ENCODE results near the gene CACNB2.
"Not testable (repeated sequence)": the region's sequence is repeated elsewhere in the genome, so short reads cannot be mapped to it uniquely, and the experiment has no call there.

The CACNB2 gene

DNA sequence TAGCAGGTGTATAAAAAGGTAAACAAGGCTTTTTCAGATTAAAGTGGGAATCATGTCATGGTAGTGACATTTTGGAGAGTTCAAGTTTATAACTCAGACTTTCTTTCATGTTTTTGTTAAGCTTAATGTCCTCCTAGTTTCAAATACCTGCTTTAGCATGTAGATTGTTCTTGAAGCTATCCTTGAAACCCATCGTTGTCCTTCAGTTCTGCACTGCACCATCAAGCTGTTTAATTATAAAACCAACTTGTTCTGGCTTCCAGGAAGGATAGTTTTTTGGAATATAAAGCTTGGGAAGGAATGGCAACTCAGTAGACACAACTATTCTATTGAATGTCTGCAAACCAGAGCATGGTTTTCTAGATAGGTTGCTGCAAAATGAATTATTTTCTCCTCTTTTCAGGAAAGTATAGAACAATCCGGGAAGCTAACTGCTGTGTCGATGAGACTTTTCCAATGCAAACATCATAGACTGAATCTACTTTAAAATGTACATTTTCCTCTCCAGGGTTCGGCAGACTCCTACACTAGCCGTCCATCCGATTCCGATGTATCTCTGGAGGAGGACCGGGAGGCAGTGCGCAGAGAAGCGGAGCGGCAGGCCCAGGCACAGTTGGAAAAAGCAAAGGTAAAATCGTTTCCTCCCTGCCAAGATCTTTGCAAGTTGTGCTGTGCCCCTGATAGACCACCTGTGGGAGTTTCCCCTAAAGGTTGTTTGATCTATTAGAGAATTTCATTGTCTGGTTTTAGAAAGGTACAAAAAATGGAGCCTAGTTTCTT is 261.4 kb downstream of the CACNB2 start:
- no peak for DNase-seq (ENCODE audit: low read depth)

DNA sequence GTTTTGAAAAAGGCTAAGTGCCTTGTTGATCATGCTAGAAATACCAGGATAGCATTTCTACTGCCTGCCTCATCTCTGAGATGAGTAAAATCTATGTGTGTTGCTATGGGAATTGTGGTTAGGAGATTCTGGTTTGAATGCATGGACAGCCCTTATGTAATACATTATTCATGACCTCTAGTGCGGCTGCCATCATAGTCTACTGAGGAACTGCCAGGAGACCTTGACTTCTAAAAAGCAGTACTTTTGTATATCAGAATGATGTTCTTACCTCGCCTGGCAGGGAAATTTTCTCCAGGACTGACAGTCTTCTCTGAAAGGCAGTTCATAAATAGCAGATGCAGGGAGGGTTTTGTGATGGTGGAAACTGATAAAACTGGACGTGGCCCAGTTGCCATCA is 262.6 kb downstream of the CACNB2 start:
- no peak for DNase-seq (ENCODE audit: low read depth)

DNA sequence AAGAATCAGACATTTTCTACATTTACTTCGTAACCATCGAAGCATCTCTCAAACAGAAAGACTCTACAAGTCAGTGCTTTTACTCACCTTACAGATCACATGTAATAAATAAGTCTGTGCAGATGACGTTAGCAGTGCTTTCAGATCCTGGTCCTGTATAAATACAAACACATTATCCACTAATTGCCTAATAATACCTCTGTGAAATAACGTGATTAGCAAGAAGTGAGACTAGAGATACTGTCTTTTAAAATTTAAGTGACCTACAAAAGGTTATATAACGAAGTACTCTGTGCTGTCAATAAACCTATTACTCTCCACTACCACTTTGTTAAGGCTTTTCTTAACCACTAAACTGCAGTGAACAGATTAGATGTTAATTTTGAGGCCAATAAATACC is 264.3 kb downstream of the CACNB2 start:
- no peak for DNase-seq (ENCODE audit: low read depth)

DNA sequence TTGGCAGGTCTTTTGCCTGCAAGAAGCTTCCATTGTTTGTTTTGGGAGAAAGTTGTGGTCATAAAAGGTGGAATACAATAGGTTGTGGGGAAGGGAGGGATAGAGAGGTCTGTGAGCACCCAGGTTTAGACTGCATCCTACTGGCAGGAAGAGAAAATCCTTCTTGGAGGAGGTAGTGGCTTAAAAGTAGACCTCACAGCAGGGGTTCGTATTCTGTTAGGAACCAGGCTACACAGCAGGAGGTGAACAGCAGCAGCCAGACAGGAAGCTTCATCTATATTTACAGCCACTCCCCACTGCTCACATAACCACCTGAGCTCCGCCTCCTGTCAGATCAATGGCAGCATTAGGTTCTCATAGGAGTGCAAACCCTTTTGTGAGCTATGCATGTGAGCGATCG is 265.9 kb downstream of the CACNB2 start:
- DNase-seq (ENCODE audit: low read depth): no peak

DNA sequence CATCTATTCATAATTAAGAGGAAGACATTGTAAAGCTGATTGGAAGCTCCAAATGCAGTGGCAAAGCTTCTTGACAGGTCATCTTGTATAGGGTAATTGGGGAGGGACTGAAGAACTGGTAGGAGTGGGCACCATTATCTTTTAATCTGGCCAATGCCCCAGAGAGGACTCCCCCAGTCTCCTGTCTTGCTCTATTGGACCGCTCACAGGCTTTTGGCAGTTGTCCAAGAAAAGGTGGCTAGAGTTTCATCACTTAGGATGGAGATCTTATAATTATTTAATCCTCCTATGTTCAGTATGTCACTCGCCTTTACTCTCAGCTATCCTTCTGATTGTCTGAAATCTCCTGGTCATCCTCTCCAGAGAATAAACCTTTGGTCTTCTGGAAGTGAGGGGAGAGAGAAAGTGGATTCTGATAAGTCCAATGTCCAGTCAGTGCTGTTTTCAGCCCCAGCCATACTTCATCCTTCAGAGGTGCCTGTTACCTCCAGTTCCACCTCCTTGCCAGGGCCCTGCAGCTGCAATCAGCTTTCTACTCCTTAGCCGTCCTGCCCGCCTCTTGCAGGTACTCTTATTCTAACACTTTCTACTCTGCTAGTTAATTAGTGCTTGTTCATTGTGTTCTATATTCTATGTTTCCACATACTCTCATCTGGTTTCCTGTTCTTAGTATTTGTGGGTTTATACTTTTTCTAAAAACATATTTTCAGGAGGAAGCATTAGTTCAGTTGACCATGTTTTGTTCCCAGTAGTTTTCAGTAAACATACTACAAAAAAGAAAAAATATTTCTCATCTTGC is 269.6 kb downstream of the CACNB2 start:
- no peak for DNase-seq (ENCODE audit: low read depth)

DNA sequence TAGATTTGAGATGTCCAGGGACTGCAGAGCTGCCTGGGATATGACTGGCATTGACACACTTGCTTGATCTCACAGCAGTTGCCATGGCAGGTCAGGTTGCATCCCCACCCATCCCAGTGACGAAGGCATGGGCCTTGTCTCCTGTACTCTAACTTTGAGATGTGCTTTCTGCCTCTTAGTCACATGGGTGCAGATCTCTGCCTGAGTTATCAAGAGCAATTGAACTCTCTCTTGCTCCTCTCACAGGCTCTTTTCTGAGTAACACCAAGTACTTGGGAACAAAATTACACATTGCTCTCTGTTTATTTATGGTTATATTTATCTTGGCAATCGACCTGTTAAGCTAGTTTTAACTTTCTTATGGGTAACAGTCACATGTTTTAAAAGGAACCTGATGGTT is 273.8 kb downstream of the CACNB2 start:
- DNase-seq (ENCODE audit: low read depth): no peak

DNA sequence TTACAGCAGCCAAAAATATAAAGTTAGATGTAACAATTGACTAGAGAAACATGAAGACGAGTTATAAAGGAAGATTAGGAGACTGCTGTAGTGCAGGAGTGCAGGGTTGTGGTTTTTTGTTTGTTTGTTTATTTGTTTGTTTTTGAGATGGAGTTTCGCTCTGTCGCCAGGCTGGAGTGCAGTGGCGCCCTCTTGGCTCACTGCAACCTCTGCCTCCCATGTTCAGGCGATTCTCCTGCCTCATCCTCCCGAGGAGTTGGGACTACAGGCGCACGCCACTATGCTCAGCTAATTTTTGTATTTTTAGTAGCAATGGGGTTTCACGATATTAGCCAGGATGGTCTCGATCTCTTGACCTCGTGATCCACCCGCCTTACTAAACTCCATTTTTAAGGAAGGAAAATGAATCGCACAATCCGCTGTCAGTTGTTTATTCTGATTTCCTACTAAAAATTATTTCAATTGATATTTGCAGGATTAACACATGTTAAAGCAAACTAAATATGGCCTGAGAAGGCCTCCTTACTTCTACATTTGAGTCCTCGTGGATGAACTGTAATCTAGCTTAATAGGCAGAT is 277.8 kb downstream of the CACNB2 start:
- no peak for DNase-seq (ENCODE audit: low read depth)

DNA sequence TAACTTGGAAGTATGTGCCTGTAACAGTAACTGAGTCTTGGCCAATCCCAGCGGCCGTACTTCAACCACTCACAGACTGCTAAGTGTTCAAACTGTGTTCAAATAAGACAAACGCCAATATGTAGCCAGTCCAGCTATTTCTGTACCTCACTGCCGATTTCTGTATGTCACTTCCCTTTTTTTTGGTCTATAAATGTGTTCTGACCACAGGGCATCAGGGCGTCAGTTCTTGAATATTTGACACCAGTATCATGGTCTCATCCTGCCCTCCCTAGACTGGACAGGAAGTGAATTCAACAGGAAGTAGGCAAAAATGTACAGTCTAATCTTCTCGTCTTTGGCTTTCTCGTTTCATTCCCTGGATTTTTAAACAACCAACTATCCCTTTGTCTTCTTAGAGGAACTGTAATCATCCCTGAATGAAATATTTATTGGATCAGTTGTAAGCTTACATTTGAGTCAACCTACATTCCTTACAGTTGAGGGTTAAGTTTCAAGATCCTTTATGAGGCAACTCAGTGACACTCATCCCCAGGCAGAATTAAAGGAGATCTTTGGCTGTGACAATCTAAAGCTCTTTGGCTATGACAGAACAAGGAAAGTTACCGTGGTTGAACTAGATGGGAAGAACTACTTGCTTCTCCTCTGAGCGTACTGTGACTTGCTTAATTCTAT is 278.5 kb downstream of the CACNB2 start:
- DNase-seq (ENCODE audit: low read depth): no peak

DNA sequence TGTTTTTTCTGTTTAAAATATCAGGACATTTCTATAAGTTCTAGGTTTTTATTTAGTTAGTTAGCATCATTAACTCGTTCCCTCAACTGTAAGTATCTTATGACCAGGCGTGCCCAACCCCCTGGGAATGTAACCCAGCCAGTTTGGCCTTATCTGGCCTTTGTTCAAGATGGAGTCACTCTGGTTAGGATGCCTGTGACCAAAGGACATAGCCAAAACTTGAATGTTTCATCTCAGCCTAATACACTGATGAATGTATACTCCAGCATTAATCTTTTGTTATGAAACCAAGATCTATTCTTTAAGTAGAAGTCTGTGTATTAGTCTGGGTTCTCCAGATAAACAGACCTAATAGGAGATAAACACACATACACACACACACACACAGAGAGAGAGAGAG is 279.7 kb downstream of the CACNB2 start:
- DNase-seq (ENCODE audit: low read depth): no peak

DNA sequence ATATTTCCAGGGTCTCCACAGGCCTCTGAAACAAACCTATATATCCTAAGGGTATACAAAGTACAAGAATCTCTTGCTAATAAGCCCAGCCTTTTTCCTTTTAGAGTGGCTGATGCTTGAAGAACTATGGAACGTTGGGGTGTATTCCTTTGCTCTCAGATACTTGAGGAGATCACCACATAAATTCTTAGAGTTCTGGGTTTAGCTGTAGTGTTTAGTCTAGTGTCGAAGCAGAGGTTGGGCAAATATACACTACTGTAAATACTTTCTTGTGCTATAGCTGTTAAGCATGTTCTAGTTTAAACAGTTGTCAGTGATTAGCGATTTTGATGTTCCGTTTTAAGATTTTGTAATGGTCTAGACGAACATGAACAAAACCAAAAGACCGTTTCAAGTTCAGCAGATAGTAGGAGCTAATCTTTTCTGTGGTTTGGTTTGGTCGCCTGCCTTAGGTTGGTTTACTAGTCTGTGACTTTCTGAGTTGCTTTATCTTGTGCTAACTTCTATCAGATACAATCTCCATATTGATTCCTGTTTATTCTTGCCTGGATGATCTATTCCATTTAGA is 281.6 kb downstream of the CACNB2 start:
- no peak for DNase-seq (ENCODE audit: low read depth)

DNA sequence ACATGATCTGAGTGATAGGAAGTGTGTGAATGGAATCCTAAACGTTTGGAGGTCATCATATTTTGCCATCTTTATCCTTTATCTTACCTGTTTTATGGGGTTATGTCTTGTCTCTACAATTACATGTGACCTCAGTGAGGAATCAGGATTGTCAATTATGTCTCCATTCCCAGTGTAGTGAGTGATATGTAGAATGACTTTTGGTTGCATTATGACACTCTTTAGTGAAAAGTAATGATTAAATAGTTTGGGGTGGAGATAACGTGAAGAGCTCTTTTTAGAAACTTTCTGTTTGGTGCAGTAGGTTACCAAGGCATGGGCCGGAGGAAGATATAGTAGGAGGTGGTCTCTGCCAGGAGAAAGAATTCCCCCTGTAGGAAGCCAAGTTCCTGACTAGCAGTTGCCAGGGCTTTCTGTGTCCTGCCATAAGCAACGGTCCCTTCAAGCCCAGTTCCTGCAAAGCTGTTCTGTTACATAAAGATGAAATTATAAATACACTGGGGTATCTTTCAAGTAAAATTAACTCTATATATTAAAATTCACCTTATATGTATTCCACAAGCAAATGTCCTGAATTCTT is 282.9 kb downstream of the CACNB2 start:
- no peak for DNase-seq (ENCODE audit: low read depth)

DNA sequence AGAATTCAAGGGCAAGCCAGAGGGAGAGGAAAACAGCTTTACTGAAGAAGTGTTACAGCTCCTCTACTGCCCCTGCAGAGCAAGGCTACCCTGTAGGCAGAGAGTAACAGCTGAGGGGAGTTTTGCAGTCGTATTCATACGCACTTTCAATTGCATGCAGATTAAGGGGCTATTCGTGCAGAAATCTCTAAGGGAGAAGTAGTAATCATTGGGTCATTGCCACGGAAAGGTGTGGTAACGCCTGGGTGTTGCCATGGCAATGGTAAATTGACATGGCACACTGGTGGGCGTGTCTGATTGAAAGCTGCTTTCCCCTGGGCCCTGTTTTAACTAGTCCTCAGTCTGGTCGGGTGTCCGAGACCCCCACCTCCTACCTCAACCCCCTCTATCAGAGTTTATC is 284.0 kb downstream of the CACNB2 start:
- no peak for DNase-seq (ENCODE audit: low read depth)

DNA sequence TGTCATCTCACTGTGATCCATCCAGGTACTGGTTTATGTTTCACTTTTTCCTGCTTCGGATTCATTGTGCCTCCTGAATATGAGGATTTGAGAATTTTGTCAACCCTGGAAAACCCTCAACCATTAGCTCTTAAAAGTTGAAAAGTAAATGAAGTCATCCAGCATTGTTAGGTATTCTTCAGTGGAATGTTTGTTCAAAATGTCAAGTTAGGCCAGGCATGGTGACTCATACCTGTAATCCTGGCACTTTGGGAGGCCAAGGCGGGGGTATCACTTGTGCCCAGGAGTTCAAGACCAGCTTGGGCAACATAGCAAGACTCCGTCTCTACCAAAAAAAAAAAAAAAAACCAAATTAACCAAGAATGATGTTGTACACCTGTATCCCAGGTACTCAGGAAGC is 289.1 kb downstream of the CACNB2 start:
- DNase-seq (ENCODE audit: low read depth): no peak

DNA sequence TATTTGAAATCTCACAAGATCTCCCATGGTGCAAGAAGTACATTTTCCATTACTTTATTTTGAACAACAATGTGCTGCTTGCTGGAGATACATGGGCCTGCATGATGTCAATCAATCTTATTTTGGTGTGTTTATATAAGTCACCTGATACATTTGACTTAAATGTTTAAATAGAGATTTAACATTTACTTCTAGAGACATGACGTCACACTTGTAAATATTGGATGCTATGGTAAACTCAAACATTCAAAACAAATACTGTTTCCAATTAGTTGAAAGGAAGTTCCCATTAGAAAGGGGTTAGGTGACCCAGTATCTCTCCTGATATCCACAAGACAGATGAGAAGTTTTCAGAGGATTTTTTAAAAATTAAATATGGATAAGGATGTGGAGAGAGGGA is 296.7 kb downstream of the CACNB2 start:
- no peak for DNase-seq (ENCODE audit: low read depth)

DNA sequence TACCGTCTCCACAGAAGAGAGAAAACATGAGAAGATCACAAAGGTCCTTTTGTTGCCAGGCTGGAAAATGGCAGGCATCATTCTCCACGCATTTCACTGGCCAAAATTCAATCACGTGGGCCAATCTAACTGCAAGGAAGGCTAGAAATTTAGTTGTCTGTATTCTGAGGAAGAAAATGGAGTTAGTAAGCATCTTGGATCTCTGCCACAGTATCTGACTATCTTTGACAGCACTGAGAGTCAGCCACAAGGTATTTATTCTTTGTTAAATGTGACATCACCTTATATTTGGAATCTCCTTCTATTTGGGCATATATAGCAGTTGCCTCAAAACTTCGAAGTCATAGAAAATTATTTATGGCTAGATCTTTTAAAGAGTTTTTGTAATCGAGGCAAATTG is 297.3 kb downstream of the CACNB2 start:
- DNase-seq (ENCODE audit: low read depth): no peak

DNA sequence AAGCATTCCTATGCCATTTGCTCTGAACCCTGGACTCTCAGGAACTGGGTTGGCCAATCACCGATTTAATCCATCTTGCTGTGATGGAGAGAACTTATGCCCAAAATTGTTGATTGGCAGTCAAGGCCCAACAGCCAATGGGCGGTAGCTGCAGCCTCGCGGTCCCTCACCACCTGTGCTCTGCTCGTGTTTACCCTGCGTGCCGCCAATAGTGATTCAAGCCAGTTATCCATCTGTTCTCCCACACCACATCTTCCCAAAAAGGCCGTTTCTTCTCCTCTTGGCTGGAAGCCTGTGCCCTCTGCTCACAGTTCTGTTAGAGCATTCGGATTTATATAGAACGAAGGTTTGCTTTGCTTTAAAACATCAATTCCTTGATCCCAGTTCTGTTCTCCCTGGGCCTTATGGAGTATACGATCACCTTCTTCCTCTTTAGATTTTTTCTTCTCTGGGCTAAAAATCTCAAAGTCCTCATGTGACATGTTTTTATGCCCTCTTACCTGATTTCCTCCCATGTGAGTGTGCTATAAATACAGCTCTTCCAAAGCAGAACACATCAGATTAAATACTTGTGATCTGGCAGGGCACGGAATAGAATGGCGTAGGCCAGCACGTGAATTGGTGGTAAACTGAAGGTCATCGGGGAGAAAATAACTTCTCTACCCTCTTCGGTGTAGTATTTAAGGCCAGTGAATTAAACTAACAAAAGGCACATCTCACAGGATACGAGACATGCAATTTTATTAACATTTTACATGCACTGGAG is 298.3 kb downstream of the CACNB2 start:
- DNase-seq (ENCODE audit: low read depth): no peak

DNA sequence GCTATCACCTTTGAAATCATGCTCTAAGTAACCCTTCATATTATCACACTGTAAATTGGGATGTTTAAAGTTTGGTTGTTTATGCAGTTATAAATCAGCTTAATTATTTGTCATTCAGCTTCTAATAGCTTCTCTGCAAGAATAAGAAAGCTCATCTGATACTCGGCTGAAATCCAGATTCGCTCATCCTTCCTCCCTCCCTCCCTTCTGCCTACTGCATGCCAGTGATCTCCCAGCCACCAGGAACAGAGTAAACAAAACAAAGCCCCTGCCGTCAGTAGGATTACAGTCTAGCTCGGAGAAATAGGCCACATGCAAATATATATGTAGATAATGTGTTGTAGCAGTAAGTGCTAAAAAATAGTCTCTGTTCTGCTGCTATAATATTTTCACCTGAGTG is 299.4 kb downstream of the CACNB2 start:
- no peak for DNase-seq (ENCODE audit: low read depth)

DNA sequence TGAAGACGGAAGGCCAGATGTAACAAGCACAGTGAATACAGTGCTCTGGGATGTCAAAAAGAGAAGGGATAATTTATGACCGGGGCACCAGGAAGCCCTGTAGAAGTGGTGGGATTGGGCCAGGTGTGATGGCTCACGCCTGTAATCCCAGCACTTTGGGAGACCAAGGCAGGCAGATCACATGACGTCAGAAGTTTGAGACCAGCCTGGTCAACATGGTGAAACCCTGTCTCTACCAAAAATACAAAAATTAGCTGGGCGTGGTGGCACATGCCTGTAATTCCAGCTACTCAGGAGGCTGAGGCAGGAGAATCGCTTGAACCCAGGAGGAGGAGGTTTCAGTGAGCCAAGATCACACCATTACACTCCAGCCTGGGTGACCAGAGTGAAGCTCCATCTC is 305.4 kb downstream of the CACNB2 start:
- DNase-seq (ENCODE audit: low read depth): not testable (repeated sequence)

DNA sequence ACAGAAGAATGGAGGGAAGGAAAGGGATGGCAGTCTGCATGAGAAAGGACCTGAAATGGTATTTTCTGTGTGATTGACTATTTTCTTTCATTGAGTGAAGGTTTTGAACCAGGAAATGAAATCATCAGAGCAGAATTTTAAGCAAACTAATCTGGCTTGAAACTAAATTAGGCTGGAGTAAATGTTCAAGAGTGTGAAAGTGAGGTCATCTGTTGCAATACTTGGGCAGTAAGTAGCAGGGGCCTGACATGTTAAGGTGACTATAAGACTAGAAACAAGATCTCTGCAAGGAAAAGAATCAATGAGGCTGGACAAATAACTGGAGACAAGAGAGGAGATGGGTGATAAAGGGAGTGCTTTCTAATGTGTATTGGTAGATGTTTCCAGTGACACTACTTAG is 306.0 kb downstream of the CACNB2 start:
- no peak for DNase-seq (ENCODE audit: low read depth)

DNA sequence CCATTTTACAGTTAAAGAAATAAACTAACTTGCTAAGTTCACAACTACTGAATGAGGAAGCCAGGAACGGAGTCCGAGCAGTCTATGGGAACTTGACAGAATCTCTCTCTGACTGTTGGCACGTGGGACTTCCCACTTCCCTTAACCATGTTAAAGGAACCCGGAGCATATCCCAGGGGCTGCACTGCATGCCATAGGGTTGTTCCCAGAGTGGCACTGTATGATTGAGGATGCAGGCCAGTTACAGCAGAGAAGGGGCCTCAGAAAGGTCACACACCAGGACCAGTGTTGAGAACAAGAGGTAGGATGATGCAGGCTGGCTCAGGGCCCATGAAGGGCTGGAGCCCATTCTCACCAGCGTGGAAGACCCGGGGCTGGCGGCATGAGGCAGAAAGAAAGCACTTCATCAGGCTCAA is 309.4 kb downstream of the CACNB2 start:
- DNase-seq (ENCODE audit: low read depth): no peak

DNA sequence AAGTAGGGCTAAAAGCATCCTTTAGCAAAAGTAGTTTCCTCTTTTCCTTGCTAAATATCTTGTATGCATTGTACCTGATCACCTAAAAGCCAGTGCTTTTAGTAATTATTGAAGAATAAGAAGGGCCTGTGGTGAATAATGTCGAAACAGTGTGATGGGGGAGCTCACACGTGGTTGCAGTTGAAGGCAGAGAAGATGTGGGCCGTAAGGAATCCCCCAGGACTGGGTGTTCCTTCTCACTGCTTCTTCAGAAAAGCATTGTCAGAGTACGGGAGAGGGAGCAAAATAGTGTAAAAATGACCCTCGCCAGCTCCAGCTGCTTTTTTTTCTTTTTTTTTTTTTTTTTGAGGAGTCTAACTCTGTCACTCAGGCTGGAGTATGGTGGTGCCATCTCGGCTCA is 310.1 kb downstream of the CACNB2 start:
- DNase-seq (ENCODE audit: low read depth): no peak

Data from stimulated activated CD8-positive, alpha-beta memory T cell treated with anti-CD3 and anti-CD28 coated beads, Interleukin-15, amount 100 ng/mL, for 1 hour (primary cell).